Lower leg skin (tissue), 3 donors: ENCODE results near the gene RASSF10.

Source experiments
- CTCF ChIP-seq, 3 donors: fragments of 450-650 bp; IDR thresholded peaks; one replicate each; pipeline ENCODE4 v1.5.1; 2016; ENCODE audit warnings: antibody characterized with exemption in 3 of 3, mild to moderate bottlenecking in 3 of 3, moderate library complexity in 2 of 3
- POLR2A ChIP-seq, 2 donors: fragments of 450-650 bp; IDR thresholded peaks; one replicate each; pipeline ENCODE4 v1.6.1; 2016 to 2017; ENCODE audit warnings: antibody characterized with exemption in 2 of 2, mild to moderate bottlenecking in 1 of 2, moderate library complexity in 1 of 2

DNA sequence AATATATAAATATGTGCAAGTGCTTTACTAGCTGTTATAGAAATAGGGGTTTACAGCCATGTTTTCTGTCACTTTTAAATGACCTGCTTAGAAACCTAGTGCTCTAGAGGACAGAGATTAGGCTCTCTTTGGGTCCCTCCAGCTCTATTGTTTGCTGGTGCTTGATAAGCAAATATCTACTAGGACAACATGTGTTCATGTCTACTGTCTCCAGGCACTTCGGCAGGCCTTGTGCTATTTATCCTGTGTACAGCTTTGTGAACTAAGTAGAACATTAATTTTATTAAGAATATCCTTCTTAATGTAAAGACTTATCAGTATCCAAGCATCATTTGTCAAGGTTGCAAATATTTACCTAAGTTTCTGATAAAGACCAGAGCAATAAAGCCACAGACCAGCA, 11.9 kb upstream of the RASSF10 start:
- TF ChIP-seq POLR2A (IDR thresholded peaks at IDR 0.05) (no peak), CTCF (IDR thresholded peaks at IDR 0.05) (no peak)
